Activated T-helper 1 cell treated with Interleukin-2 at 50 U/mL for 16 hours (primary cell): ENCODE data around the gene EHF.

Experiments used
- DNase-seq: peaks from one replicate; pipeline ENCODE4 v3.0.0-alpha.2; 2020; ENCODE audit warnings: low read depth

EHF gene

DNA sequence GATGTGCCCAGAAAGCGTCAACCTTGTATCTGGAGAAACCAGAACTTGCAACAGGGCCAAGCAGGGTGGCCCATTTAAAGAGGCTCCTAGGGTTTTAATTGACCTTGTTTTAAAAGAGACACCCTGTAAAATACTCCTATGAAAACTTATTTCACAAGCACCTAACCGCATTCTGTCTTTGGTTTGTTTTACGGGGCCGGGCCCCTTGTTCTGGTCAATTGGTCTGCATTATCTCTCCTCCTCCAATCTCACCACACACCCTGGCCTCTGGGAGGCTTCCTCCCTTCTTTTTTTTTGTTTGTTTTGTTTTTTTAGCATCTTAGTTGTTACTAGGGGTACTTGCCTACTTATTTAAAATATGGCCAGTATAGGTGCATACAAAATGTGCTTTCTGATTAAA lies 4.7 kb downstream of the EHF start:
- DNase-seq = no peak

DNA sequence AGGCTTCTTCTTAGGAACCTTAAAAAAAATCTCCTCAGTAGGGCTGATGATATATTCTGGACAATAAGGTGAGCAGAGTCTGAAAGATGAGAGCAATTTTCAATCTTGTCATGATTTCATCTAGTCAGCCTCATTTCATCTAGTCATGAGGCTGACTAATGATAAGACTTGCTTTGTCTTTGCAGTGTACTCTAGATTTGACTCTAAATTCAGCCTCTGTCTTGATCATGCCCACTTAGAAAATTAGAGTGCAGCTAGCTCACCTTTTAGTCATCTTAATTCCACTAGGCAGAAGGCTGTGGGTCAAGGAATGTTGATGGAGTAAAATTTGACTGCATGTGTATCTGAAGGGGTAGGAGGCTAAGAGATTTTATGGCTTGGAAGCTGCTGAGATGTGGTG lies 5.5 kb downstream of the EHF start:
- DNase-seq = no peak

DNA sequence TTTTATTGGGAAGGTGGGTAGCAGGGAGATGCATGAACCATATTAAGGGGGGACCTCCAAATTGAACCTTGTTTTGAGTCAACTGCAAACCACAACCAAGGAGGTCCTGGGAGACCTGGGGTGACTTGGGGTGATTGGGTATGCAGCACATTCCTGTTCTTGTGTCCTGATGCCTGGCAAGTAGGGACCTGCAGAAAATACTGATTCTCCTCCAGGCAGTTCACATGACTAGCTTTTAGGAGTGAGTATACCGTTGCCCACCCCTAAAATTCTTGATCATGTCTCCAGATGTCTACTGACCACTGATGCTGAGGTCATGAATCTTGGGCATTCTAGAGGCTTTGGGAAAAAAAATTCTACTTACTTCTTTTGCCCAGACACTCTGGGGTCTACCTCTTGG lies 6.3 kb downstream of the EHF start:
- no peak for DNase-seq

GRCh38 chr11:34629711-34630110 lies 8.8 kb downstream of the EHF start:
- DNase-seq = no peak

DNA sequence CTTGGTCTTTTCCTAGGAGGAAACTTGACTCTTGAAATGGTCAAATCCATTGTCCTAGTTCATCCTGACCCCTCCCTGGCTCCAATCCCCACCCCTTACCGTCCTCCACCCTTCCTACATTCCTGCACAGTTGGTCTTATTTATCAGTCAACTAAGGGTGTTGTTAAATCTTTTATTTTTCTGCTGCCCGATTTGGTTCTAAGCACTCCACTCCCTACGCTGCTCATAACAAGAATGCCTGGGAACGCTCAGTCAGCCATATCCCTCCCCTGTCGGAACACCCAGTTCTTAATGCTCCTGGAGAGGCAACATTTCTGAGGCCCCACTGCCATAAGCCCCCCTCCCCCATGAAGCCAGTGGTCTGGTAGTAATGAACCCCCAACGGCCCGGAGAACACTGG lies 9.7 kb downstream of the EHF start:
- no peak for DNase-seq

- no peak for DNase-seq
Observed at GRCh38 chr11:34631297-34631696, 10.4 kb downstream of the EHF start.

DNA sequence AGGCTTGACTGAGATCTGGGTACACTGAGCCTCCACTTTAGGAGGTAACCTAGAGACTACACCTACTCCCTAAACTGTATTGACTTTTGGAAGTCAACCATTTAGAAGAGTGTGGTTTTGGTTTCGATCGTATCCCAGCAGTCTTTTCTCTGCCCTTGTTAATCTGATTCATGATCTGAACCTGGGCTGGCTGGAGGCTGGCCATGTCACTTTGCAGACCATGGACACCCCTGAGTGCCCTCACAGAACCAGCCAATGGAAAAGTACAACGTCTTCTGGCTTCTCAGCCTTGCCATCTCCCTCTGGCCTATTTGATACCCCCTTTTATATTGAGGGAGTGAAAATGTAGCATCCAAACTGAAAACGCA lies 10.8 kb downstream of the EHF start:
- no peak for DNase-seq

- DNase-seq = no peak
Observed at GRCh38 chr11:34632105-34632791, 11.4 kb downstream of the EHF start.

- no peak for DNase-seq
Observed at GRCh38 chr11:34633640-34633989, 12.7 kb downstream of the EHF start.

DNA sequence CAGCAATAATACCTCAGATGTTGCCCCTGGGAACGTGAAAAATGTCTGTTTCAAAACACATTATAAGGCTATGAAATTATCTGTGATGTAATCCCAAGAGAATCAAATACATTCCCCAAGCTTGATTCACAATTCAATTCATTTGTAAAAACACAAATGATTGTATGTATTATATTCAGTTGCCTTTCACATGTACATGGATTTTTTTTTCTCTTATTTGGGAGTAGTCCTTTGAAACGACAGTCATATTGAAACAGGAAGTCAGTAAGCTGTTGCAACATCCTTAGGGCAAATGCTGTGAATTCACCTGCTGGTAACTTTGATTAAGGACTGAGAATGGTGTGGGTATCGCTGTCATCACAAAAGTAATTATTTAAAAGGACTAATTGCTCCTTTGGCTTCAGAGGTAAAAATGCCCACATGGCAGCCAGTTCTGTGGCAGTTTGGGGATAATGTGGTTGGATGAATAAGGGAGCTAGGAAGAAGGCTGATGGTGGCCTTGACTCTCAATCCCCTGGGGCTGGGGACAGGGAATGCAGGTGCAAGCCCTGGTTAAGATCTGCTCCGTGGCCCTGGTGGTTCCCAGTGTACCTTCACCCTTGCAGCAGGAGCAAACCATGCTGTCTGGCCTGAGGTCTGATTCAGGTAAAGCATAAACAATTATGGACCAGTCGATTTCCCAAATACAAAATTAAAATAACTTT lies 13.2 kb downstream of the EHF start:
- no peak for DNase-seq

- DNase-seq = no peak
Observed at GRCh38 chr11:34634694-34635062, 13.8 kb downstream of the EHF start.

- no peak for DNase-seq
Observed at GRCh38 chr11:34636127-34636526, 15.2 kb downstream of the EHF start.

DNA sequence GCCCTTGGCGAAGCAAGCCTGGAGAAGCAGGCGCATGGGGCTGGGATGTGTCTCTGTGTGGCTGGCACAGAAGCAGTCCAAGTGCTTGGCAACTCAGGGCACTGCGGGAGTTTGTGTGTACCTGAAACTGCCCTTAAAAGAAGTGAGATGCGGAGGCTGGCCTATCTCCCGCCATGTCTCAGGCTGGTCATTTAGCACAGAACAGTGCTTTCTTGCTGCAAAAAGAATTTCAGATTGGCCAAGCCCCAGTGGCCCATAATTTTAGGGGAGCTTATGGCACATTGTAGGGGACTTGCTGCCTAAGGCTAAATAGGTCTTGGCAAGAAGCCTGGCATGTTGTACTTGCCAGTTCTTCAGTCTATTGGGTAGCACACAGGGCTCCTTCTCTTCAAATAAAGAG lies 16.4 kb downstream of the EHF start:
- DNase-seq = no peak

DNA sequence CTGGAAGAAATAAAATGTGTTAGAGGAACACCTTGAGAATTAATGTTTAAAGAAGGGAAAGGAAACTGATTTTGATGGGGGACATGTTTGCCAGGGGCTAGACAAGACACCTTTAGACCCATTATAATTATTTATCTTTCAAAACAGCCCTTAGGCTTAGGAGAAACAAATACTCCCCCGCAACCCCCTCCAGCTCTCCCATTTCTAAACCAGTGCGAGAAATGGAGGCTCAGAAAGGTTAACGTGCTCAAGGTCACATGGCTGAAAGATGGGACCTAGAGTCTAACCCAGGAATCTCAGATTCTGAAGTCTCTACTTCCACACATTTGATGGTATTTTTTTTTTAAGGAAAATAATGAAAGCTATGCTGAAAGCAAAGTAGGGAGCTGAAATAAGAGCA lies 18.0 kb downstream of the EHF start:
- no peak for DNase-seq

GRCh38 chr11:34639545-34639944 lies 18.7 kb downstream of the EHF start:
- no peak for DNase-seq

- DNase-seq = no peak
Observed at GRCh38 chr11:34640050-34640923, 19.4 kb downstream of the EHF start.

- no peak for DNase-seq
Observed at GRCh38 chr11:34640924-34641275, 20.0 kb downstream of the EHF start.

- no peak for DNase-seq
Observed at GRCh38 chr11:34641456-34641855, 20.6 kb downstream of the EHF start.

DNA sequence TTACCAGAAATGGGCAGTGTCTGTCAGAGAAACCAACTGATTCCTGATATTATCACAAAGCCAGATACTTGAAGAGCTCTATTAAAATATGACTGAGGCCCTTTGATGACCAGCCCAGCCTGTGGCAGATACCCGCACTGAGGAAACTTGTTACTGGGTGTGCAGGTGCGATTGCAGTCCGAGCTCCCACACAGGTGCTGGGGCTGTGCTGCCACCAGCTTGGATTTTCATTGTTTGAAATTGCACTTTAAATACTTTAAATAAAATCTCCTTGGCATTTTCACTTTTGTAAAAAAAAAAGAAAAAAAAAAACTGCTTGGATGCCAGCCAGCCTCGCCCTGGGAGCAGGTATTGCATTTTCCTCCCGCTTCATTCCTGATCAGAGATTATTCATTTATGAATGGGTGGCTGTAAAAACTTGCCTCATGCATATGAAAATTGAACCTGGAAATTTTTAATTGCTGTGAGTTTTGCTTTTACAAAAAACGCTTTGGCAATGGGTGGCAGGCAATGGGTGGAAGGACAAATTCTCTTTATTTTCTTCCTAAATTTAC lies 21.2 kb downstream of the EHF start:
- DNase-seq = no peak

DNA sequence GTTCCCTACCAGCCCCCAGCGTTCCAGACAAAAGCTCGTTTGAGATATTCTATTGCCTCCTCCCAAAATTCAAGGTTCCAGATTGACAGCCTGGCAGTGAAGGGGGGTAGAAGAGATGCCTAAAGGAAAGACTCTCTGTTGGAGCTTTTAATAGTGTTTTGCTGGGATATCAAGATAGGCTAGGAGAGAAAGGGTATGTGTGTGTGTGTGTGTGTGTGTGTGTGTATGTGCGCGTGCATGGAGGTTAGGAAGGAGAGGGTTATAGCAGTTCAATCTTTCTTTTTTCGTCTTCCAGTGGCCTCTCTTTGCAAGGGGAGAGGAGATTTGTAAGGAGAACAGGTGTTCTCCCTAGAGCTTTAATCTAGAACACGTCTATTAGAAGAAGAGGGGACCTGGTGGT lies 22.0 kb downstream of the EHF start:
- DNase-seq = no peak

GRCh38 chr11:34643311-34643710 lies 22.4 kb downstream of the EHF start:
- DNase-seq = no peak

DNA sequence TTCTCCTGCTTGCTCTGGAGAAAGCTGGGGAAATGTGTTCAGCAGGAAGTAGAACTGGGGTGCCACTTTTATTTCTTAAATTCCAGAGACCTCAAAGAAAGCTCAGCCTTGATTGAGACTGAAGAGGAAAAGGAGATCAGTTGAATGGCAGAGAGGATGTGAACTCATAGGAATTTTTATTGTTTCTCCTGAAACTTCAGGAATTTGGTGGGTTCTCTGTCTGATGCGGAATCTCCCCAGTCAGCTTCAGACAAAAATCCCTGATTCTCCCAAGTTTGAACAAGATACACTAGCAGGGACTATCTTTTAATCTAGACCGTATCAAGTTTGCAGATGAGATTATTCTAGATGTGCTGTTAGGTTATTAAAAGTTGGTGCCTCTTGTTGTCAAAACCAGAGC lies 23.0 kb downstream of the EHF start:
- DNase-seq = no peak
